Stimulated activated CD8-positive, alpha-beta memory T cell treated with anti-CD3 and anti-CD28 coated beads, Interleukin-12 subunit alpha, Interleukin-12 subunit beta, amount 100 ng/mL, for 4 hours (primary cell): ENCODE results near the gene OSBPL3.

Experiments used
- DNase-seq: peaks from one replicate; pipeline ENCODE4 v3.0.0-alpha.2; 2020; ENCODE audit warnings: low read depth

OSBPL3 gene

DNA sequence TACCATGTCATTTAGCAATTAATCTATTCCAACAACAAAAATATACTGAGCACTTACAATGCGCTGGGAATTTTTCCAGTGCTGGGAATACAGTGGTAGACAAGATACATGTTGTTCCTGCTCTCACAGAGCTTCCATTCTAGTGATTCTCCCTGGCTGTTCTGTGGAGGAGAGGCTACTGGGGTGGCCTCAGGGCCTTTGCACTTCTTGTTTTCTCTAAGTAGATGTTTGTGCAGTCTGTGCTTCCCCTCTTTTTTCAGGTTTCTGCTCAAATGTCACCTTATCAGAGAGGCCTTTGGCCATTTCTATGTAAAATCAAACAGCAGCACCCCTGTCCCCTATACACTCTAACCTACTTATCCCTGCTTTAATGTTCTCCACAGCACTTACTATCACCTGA is 24.7 kb downstream of the OSBPL3 start:
- DNase-seq: no peak

DNA sequence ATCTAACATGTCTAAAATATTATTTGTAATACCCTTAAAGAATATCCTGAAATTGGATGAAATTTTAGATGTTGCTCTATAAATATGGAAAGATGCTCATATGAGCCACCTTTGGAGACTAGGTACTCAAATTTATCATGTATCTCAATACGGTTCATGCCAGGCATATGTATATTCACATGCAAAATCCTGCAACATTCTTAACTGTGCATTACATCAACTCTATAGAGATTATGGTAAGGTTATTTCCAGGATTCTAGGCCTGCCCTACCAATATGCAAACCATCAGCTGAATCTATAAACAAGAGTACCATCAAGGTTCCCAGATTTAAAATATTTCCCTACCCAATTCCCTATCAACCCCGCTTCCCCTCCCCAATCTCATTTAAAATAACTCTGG is 27.5 kb downstream of the OSBPL3 start:
- no peak for DNase-seq

DNA sequence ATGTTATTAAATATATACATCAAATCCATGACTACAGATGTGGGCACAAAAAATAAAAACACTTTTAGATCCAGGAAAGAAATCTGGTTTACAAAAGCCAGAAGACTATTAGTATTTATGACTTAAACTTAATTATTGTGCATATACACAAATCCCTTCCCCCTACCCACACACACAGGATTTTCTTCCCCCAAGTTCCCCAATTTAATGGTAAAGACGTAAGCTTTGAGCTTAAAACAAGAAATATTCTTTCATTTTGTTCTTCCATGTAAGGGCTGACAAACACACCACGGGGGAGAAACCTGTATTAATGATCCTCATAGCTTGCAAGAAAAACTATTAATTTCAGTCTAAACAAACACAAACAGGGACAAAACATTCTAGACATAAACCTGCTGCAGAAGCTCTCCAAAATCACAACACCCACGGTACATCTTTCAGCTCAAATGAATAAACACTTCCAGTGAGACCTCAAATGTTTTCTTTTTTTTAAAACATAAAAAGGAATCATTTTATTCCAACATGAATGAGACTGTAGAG is 28.5 kb downstream of the OSBPL3 start:
- no peak for DNase-seq

DNA sequence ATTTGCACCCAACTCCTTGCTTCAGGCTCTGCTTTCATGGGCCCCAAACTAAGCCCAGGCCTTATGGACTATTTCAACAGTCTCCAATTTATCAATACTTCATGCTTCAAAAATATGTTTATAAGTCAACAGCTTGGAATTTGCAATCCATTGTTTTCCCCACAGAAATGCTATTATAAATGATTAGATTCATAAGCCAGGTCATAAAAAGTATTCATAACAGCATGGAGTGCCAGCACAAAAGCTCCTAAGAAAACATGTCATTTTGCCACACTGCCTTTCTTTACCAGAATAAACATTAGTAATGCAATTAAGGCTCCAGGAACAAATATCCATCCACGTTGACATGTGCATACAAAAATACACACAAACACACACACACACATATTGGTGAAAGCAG is 30.1 kb downstream of the OSBPL3 start:
- DNase-seq: no peak

DNA sequence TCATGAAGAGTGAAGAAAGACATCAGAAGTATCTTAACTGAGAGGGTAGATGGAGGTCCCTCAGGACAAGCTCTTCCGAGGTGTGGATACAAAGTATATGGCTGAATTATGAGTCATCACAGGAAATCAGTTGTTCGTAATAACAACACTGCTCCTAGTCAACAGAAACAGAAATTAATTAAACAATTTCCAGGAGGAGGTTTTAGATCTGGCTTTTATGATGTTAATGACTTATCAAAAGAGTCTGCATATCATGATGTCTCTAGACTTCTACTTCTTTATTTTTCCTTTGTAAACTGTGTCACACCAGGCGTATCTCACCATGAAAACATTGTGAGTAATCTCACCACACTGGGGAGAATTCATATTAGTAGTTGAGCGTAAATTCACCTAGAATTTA is 31.2 kb downstream of the OSBPL3 start:
- no peak for DNase-seq

DNA sequence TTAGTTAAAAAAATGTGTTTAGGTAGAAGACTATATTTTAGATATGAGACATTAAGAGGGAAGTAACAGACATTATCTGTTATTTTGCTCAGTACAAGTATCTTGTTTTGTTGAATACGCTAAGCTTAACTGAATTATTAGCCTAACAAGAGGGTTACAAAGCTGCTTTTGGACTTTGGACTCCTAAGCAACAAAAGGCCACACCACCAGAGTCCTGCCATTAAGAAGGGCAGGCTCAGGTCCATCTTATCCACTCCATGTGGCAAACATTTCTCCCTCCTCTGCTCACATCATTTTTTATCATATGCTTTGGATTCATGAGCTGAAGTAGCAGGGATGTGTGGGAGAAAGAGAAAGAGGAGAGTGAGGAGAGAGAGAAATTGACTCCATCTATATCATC is 33.5 kb downstream of the OSBPL3 start:
- no peak for DNase-seq

DNA sequence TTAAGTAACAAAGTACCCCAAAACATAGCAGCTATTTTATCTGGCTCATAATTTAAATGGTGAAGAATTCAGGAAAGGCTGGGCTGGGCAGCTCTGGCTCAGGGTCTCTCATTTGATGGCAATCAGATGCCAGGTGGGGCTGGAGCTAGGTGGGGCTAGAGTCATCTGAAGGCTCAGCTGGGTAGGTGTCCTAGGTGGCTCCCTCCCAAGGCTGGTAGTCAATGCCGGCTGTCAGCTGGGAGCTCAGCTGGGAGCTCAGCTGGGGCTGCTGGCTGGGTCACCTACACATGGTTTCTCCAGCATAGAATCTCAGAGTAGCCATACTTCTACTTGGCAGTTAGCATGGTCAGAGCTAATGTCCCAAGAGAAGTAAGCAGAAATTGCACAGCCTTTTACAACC is 34.1 kb downstream of the OSBPL3 start:
- no peak for DNase-seq

DNA sequence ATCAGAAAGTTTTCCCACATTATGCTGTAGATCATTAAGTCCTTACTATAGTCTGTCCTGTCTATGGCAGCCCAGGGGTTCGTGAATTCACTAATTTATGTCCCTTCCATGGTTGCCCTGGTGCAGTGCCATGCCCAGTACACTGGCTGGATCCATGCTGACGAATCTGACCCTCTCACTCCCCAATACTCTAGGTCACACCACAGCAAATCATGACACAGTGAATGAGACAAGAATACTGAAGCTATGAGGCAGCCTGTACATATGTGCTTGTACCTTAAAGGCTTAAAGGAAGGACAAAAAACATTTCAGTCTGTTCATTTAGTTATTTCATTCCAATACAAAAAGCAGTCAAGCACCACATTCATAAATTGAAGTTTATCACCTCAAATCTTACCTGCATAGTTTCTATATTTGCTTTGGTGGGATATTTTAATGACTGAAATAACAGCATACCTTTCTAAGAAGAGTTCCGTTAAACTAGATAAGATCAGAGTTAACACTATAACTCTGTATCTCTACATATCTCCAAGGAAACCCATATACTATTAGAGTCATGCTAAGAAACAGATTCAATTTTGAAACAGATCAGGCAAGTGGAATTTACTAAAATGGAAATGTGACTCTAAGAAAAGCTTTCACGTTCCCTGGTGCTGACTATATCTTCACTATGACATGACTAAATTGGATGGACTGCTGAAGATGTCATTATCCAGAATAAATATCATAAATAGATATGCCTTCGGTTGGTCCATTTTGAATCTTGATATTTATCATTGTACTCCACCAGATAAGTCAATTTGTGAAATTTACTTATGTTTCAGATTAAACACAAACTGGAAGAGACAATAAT is 36.7 kb downstream of the OSBPL3 start:
- no peak for DNase-seq

DNA sequence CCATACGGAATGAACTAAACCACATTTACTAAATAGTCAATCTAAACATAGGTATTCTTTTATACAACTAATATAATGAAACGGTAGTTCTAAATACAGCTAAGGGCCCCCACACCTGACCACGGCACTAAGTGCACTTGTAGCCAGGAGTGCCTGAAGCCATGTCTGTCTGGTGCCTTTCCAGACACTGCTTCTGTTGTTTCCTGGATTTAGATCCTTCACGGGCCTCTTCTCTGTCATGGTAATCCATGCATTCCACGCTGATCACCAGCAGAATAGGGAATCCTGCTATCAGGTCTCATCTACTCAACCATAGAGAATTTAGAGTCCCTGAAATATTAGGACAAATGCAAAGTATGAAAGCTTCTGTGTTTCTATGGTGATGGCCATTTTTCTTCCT is 37.8 kb downstream of the OSBPL3 start:
- DNase-seq: no peak

DNA sequence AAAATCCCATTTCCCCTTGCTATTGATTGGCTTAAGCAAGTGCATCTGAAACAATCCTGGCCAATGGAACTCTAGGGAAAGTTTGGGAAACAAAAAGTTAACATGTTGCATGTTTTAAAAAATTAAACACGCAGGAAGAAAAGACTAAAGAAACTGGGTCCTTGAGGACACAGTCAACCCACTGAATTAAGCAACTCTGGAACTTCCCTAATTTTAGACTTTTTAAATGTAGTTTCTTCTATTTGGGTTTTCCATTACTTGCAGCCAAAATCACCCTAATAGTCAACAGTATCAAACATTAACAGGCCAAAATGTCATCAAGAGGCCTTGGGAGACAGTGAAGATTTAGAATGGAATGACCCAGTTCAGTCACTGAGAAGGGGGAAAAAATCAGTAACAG is 40.6 kb downstream of the OSBPL3 start:
- no peak for DNase-seq

DNA sequence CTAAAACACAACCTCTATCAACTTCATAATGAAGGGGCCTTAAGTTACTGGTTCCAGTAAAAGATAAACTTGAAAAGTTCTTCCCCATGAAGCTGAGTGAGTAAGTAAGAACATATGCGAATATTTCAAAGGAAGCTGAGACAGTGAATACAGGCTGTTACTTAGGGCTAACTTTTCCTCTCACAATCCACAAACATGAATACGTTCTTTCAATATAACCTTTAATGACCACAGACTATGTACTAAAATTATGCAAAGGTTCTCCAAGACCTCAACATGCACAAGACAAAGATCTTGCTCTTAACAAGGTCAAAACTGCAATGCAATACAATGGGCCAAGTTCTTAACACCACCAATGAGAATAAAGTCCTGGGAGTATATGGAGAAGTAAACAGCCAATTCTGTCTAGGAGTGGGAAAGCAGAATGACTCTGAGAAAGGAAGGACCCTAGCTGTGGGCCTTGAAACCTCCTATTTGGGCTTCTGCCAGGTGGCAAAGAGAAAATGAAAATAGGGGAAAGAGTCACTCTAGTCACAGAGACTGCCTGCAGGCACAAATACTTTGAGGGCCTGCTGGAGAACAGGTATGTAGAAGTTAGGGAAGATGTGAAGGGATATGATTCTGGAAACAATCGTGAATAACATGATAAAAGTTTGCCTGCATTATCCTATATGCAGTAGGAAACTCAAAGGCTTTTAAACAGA is 43.7 kb downstream of the OSBPL3 start:
- no peak for DNase-seq

DNA sequence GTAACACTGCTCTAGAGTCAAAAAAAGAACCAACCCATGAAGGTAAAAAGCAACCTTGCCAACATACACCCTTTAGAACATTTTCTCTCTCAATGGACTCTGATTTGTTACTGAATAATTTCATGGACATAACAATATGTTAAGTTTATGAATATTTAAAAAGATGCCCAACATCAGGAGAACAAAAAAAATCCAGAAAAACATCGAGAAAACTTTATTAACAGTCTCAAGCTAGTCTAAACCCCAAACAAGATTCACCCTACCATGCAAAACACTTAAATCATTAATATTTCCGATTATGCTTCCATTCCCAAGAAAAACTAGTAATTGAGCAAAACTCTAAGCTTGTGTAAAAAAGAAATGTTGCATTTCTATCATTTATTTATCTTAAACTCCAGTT is 46.7 kb downstream of the OSBPL3 start:
- no peak for DNase-seq

DNA sequence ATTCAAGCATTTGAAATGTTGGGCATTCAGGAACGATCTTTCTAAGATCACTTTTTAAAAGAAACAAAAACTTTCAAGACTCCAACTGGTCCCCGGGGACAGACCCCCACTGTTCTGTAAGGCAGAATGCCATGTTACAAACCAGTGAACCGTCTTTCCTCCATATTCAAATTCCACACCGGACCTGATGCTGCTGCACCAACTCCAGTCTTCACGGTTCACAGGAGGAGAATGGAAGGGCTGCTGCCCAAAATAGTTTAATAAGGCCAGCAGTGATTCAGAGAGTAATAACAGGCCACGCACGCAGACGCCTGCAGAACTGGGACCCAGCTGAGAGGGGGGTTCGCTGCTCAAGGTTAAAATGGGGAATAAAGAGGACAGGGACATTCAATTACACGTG is 47.2 kb downstream of the OSBPL3 start:
- DNase-seq: no peak

DNA sequence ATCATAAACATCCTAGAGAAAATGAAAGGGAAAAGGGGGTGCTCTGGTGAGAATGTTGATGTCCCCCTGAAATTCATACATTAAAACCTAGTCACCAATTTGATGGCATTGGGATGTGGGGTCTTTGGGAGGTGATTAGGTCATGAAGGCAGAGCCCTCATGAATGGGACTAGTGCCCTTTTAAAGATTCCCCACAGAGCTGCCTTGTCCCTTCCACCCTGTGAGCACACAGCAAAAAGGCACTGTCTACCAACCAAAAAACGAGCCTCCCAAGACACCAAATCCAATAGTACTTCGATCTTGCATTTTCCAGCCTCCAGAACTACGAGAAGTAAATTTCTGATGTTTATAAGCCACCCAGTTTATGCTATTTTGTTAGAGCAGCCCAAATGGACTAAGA is 47.6 kb downstream of the OSBPL3 start:
- no peak for DNase-seq

DNA sequence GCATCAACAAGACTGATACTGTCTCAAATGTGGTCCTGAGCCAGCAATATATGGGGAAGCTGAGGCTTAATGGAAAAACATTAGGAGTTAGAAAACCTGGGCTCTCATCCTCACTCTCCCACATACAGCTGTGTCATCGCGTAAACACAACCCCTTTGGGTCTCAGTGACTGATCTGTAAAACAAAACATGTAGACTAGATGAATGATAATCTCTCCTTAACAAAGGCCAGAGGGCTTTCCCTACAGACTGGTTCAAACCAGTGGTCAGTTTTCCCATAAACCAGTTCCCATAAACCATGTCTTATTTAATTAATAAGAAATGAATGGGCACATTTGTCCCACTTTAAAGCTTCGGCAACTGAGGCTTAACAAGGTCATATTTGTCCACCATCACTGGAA is 48.1 kb downstream of the OSBPL3 start:
- no peak for DNase-seq

DNA sequence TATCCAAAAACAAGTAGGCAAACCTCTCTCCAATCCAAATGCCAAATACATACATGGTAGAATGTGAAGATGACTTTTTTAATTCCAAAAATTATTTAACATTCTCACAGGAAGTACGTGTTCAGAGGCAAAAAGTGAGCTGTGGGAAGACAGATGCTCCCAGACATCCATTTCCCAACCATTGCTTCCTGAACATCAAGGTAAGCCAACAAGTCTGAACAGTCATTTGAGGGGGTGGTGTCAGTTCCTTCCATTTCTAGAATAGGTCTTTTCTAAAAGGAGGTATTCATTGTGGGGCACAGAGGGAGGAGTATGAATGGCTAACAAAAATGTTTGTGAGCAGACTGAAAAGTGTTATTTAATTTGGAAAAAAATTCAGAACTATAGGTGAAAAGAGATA is 49.1 kb downstream of the OSBPL3 start:
- no peak for DNase-seq

DNA sequence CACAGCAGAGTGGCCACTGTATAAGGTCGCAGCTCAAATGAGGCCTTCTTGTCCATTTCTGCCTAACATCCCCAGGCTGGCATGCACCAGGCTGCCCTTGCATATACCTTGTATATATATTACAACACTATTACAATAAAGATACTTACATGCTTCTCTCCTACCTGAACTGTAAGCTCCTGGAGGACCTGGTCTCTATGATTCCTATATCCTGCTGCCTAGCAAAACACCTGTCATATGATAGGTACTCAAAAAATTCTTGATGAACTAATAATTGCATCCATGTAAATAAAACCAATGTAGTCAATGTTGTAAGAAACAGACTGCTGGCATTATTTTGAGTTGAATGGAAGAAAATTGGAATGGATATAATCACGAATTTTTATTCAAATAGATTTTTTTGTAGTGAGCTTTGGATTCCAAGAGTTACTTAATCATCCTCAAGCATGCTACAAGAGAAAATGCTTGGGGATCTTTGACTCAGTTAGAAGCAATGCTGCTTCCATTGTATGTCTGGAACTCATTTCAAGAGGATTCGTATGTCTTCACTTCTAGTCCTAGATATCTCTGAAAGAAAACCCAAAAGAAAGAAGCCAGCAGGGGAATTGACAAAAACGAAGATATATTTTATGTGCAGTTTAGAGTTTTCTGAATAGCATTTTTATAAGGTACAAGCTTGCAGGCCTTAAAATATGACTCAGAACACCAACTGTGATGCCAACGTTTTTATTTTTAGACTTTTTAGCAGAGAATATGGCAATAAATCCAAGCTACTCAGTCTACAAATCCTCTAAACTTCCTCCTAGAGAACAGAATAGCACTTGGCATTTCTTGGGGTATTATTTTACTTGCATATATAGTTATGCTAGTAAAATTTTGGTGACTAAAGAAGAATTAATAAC is 53.1 kb downstream of the OSBPL3 start:
- no peak for DNase-seq

DNA sequence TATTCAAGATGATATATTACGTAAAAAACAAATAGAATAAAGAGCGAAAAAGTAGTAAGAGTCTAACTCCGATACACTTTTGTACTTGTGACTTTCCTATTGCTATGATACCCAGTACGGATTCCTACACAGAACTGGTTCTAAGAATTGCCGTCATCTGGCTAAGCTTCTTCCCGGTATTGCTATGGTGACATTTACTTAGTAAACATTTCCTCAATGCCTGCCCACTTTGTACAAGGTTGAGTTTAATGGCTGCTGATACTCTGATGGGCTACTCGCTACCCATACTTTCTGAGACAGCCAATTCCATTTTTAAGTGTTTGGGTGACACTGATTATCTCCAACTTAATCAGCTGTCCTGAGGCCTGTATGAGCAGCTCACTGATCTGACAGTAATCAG is 55.6 kb downstream of the OSBPL3 start:
- no peak for DNase-seq

DNA sequence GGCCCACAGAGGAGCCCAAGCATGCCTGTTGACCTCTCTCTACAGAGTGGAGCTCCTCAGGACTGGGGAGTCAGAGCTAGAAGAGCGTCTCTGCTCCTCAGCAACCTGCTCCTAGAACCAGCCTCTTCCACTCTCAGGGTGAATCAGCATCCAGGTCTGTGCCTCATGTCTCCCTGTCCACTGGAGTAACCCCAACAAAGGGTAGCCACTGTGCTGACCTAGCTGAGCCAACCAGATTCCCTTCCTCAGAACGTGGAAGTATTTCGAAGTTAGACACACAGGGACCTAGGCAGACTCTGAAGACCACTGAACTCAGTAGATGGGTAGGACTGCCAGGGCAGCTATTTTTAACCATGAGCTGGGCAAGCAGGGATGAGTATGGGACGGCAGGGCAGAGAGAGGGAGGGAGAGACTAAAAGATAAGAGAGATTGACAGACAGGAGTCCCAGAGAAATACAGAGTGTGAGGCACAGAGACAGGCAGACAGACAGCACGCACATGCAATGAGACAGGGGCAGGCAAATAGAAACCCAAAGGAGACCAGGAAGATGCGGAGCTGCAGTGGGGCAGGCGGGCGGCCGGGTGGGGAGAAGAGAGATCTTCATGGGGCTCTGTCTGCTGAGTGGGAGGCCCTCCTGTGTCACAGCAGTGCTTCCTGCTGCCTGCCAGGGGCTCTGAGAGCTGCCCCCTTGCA is 56.7 kb downstream of the OSBPL3 start:
- no peak for DNase-seq

DNA sequence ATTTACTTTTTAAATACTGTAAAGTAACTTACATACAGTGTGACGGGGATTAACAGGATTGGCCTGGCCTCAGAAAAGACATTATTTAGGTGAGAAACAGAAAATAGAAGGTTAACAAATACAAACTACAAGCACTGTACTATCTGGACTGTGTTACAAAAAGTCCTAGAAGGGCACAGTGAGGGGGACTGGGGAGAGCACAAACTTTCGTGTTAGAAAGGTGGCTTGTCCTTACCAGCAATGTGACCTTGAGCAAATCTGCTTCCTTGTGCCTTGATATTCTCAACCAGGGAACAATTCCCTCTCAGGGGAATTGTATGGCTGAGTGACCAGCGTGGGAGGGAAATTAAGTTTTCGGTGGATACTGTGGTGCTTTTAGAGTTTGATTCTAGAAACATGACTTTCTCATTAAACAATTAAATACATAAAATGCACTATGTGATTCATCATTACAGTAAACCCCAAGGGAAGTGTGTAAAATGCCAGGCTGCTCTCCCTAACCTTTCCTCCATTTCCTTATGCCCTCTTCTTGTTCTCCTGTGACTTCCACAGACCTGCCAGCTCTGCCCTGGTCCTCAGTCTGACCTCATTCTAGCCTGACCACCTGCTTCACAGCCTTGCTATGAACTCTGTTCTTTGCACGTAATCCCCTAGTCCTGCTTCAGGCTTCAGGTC is 57.7 kb downstream of the OSBPL3 start:
- no peak for DNase-seq

DNA sequence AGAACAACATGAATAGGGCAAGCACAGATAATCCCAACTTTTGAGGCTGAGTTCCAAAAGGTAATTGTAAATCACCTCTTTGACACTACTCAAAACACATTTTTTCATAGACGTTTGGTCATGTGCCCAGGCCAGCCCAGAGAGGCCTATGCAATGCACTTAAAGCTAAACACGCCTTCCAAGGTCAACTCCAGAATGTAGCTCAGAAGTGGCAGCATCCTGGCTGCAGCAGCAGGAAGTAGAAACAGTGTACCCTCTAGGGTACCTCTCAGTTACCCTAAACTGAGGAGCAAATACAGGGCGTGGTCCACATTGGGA is 58.7 kb downstream of the OSBPL3 start:
- DNase-seq: no peak
